Measurements from ENCODE around the gene NCAM1.

DNA sequence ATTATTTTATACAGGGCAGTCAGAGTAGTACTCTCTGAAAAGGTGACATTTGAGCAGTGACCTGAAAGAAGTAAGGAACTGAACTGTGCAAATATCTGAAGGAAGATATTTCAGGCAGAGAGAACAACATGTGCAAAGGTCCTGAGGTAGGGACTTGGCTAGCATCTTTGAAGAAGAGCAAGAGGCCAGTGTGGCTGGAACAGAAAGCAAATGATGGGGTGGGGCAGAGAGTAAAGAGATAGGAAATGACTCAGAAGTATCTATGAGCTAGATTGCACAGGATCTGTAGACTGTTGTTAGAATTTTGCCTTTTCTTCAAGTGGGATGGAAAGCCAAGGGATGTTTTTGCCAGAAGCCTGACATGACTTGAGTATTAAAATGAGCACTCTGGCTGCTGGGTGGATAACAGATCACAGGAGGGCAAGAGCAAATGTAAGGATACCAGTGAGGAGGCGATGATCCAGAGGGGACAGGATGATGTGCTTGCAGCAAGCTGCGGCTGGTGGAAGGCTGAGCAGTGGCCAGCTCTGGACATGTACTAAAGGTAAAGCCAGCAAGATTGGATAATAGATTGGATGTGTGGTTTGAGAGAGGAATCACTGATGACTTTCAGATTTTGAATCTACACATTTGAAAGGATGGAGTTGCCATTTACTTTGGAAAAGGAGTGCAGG, 320.0 kb downstream of the NCAM1 start:
- TF ChIP-seq, protein P1, sequence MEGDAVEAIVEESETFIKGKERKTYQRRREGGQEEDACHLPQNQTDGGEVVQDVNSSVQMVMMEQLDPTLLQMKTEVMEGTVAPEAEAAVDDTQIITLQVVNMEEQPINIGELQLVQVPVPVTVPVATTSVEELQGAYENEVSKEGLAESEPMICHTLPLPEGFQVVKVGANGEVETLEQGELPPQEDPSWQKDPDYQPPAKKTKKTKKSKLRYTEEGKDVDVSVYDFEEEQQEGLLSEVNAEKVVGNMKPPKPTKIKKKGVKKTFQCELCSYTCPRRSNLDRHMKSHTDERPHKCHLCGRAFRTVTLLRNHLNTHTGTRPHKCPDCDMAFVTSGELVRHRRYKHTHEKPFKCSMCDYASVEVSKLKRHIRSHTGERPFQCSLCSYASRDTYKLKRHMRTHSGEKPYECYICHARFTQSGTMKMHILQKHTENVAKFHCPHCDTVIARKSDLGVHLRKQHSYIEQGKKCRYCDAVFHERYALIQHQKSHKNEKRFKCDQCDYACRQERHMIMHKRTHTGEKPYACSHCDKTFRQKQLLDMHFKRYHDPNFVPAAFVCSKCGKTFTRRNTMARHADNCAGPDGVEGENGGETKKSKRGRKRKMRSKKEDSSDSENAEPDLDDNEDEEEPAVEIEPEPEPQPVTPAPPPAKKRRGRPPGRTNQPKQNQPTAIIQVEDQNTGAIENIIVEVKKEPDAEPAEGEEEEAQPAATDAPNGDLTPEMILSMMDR (IDR thresholded peaks at IDR 0.05), result no peak
- no peak for TF ChIP-seq POLR2A (IDR thresholded peaks at IDR 0.05)
- TF ChIP-seq POLR2AphosphoS5 (IDR thresholded peaks at IDR 0.05), result no peak
